ENCODE measurements around the gene STK38.

DNA sequence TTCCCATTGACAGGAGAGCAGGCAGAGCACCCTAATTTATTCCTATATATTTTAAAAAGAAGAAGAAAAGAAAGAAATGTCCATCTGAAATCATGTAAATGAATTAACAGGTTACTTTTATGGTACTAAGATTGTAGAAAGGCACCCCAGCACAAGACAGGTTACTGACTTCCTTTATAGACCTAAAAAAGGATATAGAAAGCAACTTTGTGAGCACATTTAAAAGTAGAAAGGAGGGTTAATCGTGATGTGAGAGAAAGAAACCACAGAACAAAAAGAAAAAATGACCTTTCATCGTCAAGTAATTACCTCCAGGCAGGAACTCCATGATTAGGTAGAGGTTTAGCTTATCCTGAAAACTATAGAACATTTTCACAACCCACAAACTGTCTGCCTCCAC lies 29.9 kb downstream of the STK38 start:
- TF ChIP-seq ZNF138 (CRISPR knock-in tag; conservative IDR thresholded peaks at IDR 0.05) (no peak), JUN (CRISPR knock-in tag; IDR thresholded peaks at IDR 0.05) (no peak), NR1H2 (CRISPR knock-in tag; IDR thresholded peaks at IDR 0.05) (no peak), RELA (CRISPR knock-in tag; IDR thresholded peaks at IDR 0.05; ENCODE audit: borderline replicate concordance) (no peak), IRF2 (CRISPR knock-in tag; IDR thresholded peaks at IDR 0.05; ENCODE audit: borderline replicate concordance, low read depth) (no peak), TEAD4 (CRISPR knock-in tag; IDR thresholded peaks at IDR 0.05) (no peak), NR3C1 (CRISPR knock-in tag; conservative IDR thresholded peaks at IDR 0.05; ENCODE audit: low read depth) (no peak), FOXP1 (CRISPR knock-in tag; IDR thresholded peaks at IDR 0.05; ENCODE audit: borderline replicate concordance) (no peak)
- TF ChIP-seq, protein P1, sequence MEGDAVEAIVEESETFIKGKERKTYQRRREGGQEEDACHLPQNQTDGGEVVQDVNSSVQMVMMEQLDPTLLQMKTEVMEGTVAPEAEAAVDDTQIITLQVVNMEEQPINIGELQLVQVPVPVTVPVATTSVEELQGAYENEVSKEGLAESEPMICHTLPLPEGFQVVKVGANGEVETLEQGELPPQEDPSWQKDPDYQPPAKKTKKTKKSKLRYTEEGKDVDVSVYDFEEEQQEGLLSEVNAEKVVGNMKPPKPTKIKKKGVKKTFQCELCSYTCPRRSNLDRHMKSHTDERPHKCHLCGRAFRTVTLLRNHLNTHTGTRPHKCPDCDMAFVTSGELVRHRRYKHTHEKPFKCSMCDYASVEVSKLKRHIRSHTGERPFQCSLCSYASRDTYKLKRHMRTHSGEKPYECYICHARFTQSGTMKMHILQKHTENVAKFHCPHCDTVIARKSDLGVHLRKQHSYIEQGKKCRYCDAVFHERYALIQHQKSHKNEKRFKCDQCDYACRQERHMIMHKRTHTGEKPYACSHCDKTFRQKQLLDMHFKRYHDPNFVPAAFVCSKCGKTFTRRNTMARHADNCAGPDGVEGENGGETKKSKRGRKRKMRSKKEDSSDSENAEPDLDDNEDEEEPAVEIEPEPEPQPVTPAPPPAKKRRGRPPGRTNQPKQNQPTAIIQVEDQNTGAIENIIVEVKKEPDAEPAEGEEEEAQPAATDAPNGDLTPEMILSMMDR (IDR thresholded peaks at IDR 0.05): no peak
- TF ChIP-seq, protein P2, sequence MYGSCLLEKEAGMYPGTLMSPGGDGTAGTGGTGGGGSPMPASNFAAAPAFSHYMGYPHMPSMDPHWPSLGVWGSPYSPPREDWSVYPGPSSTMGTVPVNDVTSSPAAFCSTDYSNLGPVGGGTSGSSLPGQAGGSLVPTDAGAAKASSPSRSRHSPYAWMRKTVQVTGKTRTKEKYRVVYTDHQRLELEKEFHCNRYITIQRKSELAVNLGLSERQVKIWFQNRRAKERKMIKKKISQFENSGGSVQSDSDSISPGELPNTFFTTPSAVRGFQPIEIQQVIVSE (CRISPR knock-in tag; IDR thresholded peaks at IDR 0.05; ENCODE audit: borderline replicate concordance): no peak
- TF ChIP-seq, protein P3, sequence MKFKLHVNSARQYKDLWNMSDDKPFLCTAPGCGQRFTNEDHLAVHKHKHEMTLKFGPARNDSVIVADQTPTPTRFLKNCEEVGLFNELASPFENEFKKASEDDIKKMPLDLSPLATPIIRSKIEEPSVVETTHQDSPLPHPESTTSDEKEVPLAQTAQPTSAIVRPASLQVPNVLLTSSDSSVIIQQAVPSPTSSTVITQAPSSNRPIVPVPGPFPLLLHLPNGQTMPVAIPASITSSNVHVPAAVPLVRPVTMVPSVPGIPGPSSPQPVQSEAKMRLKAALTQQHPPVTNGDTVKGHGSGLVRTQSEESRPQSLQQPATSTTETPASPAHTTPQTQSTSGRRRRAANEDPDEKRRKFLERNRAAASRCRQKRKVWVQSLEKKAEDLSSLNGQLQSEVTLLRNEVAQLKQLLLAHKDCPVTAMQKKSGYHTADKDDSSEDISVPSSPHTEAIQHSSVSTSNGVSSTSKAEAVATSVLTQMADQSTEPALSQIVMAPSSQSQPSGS (CRISPR knock-in tag; IDR thresholded peaks at IDR 0.05; ENCODE audit: borderline replicate concordance, low read depth): no peak
- TF ChIP-seq, protein P4, sequence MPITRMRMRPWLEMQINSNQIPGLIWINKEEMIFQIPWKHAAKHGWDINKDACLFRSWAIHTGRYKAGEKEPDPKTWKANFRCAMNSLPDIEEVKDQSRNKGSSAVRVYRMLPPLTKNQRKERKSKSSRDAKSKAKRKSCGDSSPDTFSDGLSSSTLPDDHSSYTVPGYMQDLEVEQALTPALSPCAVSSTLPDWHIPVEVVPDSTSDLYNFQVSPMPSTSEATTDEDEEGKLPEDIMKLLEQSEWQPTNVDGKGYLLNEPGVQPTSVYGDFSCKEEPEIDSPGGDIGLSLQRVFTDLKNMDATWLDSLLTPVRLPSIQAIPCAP (CRISPR knock-in tag; IDR thresholded peaks at IDR 0.05): no peak
